GM12801 (cell line): Measurements from ENCODE around the gene IFT43.

Experiments
- TF ChIP-seq, protein P1 (sequence below): IDR thresholded peaks from one replicate; pipeline ENCODE4 v1.5.1; 2011; ENCODE audit warnings: control low read depth; ENCODE audit not compliant: insufficient read length; ENCODE audit errors: extremely low read depth

IFT43 gene

DNA sequence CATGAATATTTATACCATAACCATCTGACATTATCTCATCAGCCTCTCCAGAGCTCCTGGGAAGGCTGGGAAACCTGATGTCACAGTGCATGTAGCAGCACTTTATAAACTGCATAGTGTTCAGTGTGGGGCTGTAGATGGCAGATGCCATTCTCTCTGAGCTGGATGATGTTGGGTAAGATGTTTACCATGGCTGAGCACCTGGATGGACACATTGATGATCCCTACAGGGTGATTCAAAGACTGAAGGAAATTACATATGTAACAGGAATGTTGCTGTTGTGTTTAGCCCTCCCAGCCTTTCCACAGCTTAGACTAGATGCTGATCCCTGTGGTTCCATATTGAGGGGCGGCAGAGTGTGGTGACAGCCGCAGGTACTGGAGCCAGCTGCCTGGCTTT lies 37.4 kb downstream of the IFT43 start:
- TF ChIP-seq, protein P1, sequence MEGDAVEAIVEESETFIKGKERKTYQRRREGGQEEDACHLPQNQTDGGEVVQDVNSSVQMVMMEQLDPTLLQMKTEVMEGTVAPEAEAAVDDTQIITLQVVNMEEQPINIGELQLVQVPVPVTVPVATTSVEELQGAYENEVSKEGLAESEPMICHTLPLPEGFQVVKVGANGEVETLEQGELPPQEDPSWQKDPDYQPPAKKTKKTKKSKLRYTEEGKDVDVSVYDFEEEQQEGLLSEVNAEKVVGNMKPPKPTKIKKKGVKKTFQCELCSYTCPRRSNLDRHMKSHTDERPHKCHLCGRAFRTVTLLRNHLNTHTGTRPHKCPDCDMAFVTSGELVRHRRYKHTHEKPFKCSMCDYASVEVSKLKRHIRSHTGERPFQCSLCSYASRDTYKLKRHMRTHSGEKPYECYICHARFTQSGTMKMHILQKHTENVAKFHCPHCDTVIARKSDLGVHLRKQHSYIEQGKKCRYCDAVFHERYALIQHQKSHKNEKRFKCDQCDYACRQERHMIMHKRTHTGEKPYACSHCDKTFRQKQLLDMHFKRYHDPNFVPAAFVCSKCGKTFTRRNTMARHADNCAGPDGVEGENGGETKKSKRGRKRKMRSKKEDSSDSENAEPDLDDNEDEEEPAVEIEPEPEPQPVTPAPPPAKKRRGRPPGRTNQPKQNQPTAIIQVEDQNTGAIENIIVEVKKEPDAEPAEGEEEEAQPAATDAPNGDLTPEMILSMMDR = no peak

DNA sequence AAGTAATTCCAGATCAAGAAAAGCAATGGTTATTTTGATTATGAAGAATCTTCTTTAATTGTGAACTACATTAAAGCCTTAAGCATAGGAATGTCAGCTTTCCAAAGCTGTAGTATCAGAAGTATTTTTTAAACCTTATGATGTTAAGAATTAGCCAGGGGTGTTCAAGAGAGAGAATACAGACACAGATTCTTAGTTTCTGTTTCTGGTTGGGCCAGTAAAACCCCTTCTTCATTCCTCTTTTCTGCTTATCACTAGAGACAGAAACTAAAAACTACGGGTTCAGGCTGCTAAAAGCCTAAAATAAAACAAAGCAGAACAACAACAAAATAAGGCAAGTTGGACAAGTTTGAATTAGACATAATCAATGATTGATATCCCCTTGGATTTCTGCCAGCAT lies 38.2 kb downstream of the IFT43 start:
- TF ChIP-seq, protein P1 = no peak

DNA sequence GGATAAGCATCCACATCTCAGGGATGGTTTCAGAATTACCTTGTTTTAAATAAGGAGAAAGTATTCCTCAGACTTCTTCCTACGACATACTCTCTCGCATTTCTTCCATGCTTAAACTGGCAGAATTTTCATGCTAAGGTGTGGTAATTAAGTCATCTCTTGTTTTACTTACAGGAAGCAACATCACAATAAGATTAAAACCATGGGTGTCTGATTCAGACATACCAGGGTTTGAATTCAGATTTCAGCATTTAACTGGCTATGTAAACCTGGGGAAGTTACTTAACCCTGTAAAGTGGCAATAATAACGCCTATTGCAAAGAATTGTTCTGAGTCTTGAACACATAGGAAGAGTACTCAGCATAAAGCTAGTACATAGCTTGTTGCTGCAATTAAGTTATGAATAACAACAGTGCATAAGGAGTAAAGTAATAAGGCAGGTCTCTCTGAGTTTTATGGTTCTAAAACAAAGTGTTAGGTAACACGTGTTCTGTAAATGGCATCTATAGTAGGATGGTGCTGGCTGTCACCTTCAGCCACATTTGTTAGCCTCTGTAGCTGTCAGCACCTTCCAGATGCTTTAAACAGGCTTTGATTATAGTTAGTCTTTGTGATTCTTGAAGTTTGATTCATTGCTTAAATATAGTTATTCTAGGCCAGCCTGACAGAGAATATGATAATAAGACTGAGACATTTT lies 38.8 kb downstream of the IFT43 start:
- TF ChIP-seq, protein P1 = no peak

DNA sequence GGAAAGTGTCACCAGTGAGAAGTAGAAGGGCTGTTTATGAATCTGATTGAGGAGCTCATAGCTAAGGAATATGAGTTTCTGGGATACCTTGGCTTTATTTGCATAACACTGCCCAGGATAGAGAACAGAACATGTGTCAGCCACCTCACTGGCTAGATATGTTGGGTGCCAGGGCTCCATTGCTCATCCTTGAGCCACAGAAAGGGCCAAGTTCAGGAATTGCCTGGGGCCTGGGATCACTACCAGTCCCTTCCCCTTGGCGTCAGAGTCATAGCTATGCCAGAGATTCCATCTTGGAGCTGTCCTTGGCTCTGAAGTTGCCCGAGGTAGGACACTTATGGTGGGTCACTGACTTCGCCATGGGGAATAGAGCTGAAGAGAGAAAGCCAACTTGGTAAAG lies 49.0 kb downstream of the IFT43 start:
- TF ChIP-seq, protein P1 = no peak

DNA sequence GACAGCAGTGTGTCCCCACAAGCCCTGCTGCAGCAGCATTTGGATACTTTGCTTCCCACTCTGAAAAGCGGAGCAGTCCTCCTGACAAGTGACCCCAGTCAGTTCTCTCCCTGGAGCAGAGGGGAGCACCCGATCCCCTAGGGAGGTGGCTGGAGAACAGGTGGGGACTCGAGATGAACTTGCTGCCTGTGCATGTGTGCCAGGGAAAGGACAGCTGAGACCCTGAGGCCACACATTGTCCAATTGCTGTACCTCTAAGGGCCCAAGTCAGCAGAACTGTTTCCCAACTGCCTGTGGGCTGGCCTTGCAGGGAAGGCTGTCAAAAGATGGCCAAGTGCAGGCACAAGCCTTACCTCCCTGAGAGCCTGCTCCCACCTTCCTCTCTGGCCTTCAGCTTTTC lies 55.1 kb downstream of the IFT43 start:
- TF ChIP-seq, protein P1 = no peak

DNA sequence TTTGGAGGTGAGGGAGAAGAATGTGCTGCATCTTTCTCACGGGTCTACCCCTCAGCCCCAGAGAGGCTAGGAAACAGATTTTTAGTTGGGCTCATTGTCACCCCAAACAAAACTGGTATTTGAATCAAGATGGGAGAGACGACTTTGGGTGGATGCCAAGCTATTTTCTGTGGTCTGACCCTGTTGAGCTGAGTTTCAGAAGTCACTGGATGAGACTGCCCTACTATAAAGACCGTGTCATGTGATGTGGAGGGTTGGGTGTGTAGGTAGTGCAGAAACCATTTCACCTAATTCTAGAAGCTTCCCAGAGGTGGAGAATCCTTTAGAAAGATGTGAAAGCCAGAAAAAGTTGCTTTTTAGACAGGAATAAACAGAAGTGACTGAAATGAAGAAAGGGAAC lies 60.2 kb downstream of the IFT43 start:
- TF ChIP-seq, protein P1 = no peak

DNA sequence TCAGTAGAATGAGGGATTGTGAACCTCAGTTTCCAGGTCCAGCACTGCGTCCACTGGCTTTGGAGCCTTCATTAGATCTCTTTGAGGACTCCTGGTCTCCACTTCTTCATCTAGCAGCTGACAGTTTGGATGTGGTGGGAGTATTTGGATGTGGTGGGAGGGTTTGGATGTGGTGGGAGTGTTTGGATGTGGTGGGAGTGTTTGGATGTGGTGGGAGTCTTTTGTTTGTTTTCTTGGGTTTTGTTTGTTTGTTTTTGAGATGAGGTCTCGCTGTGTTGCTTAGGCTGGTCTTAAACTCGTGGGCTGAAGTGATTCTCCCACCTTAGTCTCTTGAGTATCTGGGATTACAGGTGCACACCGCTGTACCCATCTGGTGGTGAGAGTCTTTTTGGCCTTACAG lies 64.7 kb downstream of the IFT43 start:
- TF ChIP-seq, protein P1 = no peak
